ENCODE data around the gene QRICH1. TPM values are rescaled to one million over a fixed set of nuclear protein-coding genes. Genes with fewer than 3 reads are reported as not detected.
"Not testable (repeated sequence)": the region's sequence is repeated elsewhere in the genome, so short reads cannot be mapped to it uniquely, and the experiment has no call there.

Gene QRICH1
- total and polyA plus RNA-seq, 4 donors, result 35.1 to 76.0 (median 52.9) TPM

- no peak overlapping the region for H3K4me3 ChIP-seq
- H3K27me3 ChIP-seq (ENCODE audit: control insufficient read depth in 3 of 3, insufficient read depth in 3 of 3, low read length in 2 of 3), result no peaks in the 10 kb centered on the region
- ATAC-seq (ENCODE audit: insufficient read depth, low FRiP score) (no peak), DNase-seq (no peak)
- peak overlapping the region in 1 of 2 donors; percentile 30 for H3K27ac ChIP-seq (ENCODE audit: low read depth in 1 of 2, low read length in 1 of 2)
- WGBS, 2 donors, result 79 to 92% methylated on average over 17 of the region's 17 CpGs
- no peaks in the 10 kb centered on the region for H3K9me3 ChIP-seq (ENCODE audit: control insufficient read depth in 4 of 4, insufficient read depth in 3 of 4, low read length in 3 of 4)
- peaks cover 0 to 10% (median 4%) of the 10 kb centered on the region in 5 donors for H3K4me1 ChIP-seq (ENCODE audit: control insufficient read depth in 5 of 5, insufficient read depth in 5 of 5, low read length in 5 of 5)
- no peak overlapping the region for H3K9ac ChIP-seq (ENCODE audit: insufficient read depth in 1 of 2, low read length in 2 of 2)
- no peak for TF ChIP-seq CTCF (IDR thresholded peaks at IDR 0.05; ENCODE audit: control extremely low read depth, extremely low read depth)
- H3K36me3 ChIP-seq (ENCODE audit: control insufficient read depth in 4 of 4, insufficient read depth in 4 of 4, low read length in 4 of 4), result peaks cover 12 to 45% (median 30%) of the 10 kb centered on the region in 4 donors
These were observed 81.3 kb downstream of the QRICH1 start for GRCh38 chr3:49012441-49013017.

- DNase-seq, result no peak
- WGBS, 2 donors, result 84 to 85% methylated on average over 3 of the region's 3 CpGs
- Histone ChIP-seq H3K27ac (ENCODE audit: low read depth in 1 of 2, low read length in 1 of 2) (no peak overlapping the region), H3K36me3 (ENCODE audit: control insufficient read depth in 4 of 4, insufficient read depth in 4 of 4, low read length in 4 of 4) (peaks cover 3 to 26% (median 13%) of the 10 kb centered on the region in 4 donors), H3K9ac (ENCODE audit: insufficient read depth in 1 of 2, low read length in 2 of 2) (no peak overlapping the region), H3K4me1 (ENCODE audit: control insufficient read depth in 5 of 5, insufficient read depth in 5 of 5, low read length in 5 of 5) (peaks cover 0 to 14% (median 0%) of the 10 kb centered on the region in 5 donors), H3K4me3 (no peak overlapping the region), H3K9me3 (ENCODE audit: control insufficient read depth in 4 of 4, insufficient read depth in 3 of 4, low read length in 3 of 4) (no peaks in the 10 kb centered on the region), H3K27me3 (ENCODE audit: control insufficient read depth in 3 of 3, insufficient read depth in 3 of 3, low read length in 2 of 3) (no peaks in the 10 kb centered on the region)
- TF ChIP-seq CTCF (IDR thresholded peaks at IDR 0.05; ENCODE audit: control extremely low read depth, extremely low read depth), result no peak
- ATAC-seq (ENCODE audit: insufficient read depth, low FRiP score), result no peak
These were observed 84.5 kb downstream of the QRICH1 start for GRCh38 chr3:49009396-49009795.

GRCh38 chr3:49008627-49009026 is 85.2 kb downstream of the QRICH1 start:
- 85 to 94% methylated on average over 5 of the region's 5 CpGs for WGBS, 2 donors
- not testable (repeated sequence) for ATAC-seq (ENCODE audit: insufficient read depth, low FRiP score)
- peak overlapping the region in 1 of 2 donors; percentile 60 for H3K27ac ChIP-seq (ENCODE audit: low read depth in 1 of 2, low read length in 1 of 2)

GRCh38 chr3:49007771-49008528 is 85.9 kb downstream of the QRICH1 start:
- Histone ChIP-seq H3K4me3 (peak overlapping the region; percentile 71), H3K4me1 (ENCODE audit: control insufficient read depth in 5 of 5, insufficient read depth in 5 of 5, low read length in 5 of 5) (peaks cover 0 to 14% (median 0%) of the 10 kb centered on the region in 5 donors), H3K9me3 (ENCODE audit: control insufficient read depth in 4 of 4, insufficient read depth in 3 of 4, low read length in 3 of 4) (no peaks in the 10 kb centered on the region), H3K27me3 (ENCODE audit: control insufficient read depth in 3 of 3, insufficient read depth in 3 of 3, low read length in 2 of 3) (no peaks in the 10 kb centered on the region), H3K36me3 (ENCODE audit: control insufficient read depth in 4 of 4, insufficient read depth in 4 of 4, low read length in 4 of 4) (peaks cover 3 to 17% (median 9%) of the 10 kb centered on the region in 4 donors), H3K27ac (ENCODE audit: low read depth in 1 of 2, low read length in 1 of 2) (peak overlapping the region; percentile 92 to 96), H3K9ac (ENCODE audit: insufficient read depth in 1 of 2, low read length in 2 of 2) (peak overlapping the region; percentile 26 to 94)
- ATAC-seq (ENCODE audit: insufficient read depth, low FRiP score), result peak; percentile 85
- DNase-seq, result peak; percentile 88 to 91 (median 88)
- no peak for TF ChIP-seq CTCF (IDR thresholded peaks at IDR 0.05; ENCODE audit: control extremely low read depth, extremely low read depth)
- 13 to 17% methylated on average over 34 to 41 of the region's 41 CpGs for WGBS, 2 donors

More at GRCh38 chr3:49008627-49009026, 85.2 kb downstream of the QRICH1 start:
- H3K4me3 ChIP-seq; H3K9ac ChIP-seq (ENCODE audit: insufficient read depth in 1 of 2, low read length in 2 of 2); H3K27me3 ChIP-seq (ENCODE audit: control insufficient read depth in 3 of 3, insufficient read depth in 3 of 3, low read length in 2 of 3); H3K9me3 ChIP-seq (ENCODE audit: control insufficient read depth in 4 of 4, insufficient read depth in 3 of 4, low read length in 3 of 4); DNase-seq: not testable (repeated sequence)
- peaks cover 3 to 20% (median 12%) of the 10 kb centered on the region in 4 donors for H3K36me3 ChIP-seq (ENCODE audit: control insufficient read depth in 4 of 4, insufficient read depth in 4 of 4, low read length in 4 of 4)
- H3K4me1 ChIP-seq (ENCODE audit: control insufficient read depth in 5 of 5, insufficient read depth in 5 of 5, low read length in 5 of 5), result peaks cover 0 to 14% (median 0%) of the 10 kb centered on the region in 5 donors

Data from lung (tissue), 12 donors.